SK-N-MC (cell line): Measurements from ENCODE around the gene DLEU7.

Experiments used
- EZH2 ChIP-seq: fragments of 200-600 bp; sonication (generic); IDR thresholded peaks from one replicate; pipeline ENCODE4 v1.6.1; 2017; ENCODE audit warnings: antibody characterized with exemption
- FOXP2 ChIP-seq: optimal IDR thresholded peaks from 2 replicates; pipeline ENCODE3; 2011; ENCODE audit warnings: mild to moderate bottlenecking, moderate library complexity; ENCODE audit not compliant: insufficient read depth; ENCODE audit errors: extremely low read length, control extremely low read depth
- POLR2AphosphoS5 ChIP-seq: IDR thresholded peaks from 2 replicates; pipeline ENCODE4 v1.6.1; 2012; ENCODE audit warnings: mild to moderate bottlenecking, low read depth, low read length, borderline replicate concordance

DNA sequence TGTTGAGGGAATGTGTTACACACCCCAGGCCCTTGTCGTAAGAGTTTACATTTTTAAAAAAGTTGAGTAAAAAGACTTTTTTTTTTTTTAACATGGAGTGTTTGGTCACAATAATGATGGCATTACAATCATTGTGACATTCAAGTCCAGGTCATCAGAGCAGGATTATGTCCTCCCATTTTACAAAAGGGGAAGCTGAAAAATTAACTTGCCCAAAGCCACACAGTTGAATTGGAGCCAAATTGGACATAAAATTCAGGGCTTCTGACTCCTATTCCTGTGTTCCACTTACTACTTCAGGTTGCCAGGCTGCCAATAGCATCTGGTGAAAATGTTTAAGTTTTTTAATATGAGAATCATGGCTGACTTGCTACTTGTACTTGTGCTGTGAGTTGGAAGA lies 49.3 kb downstream of the DLEU7 start:
- TF ChIP-seq EZH2 (no peak), POLR2AphosphoS5 (no peak), FOXP2 (no peak)
